GM21360 (cell line): ENCODE measurements around the gene AP5Z1.
"Not testable (repeated sequence)": the region's sequence is repeated elsewhere in the genome, so short reads cannot be mapped to it uniquely, and the experiment has no call there.

Source experiments
- ATAC-seq: cut with Tn5 transposase; IDR thresholded peaks from one replicate; pipeline ENCODE4 v1.9.1; 2021; ENCODE audit warnings: mild to moderate bottlenecking, moderate library complexity; ENCODE audit not compliant: unreplicated experiment

The AP5Z1 gene

GRCh38 chr7:4800926-4801838 is 25.8 kb downstream of the AP5Z1 start:
- no peak for ATAC-seq

- ATAC-seq = no peak
Observed at GRCh38 chr7:4801839-4802231, 26.4 kb downstream of the AP5Z1 start.

- ATAC-seq = not testable (repeated sequence)
Observed at GRCh38 chr7:4802577-4802976, 27.2 kb downstream of the AP5Z1 start.

DNA sequence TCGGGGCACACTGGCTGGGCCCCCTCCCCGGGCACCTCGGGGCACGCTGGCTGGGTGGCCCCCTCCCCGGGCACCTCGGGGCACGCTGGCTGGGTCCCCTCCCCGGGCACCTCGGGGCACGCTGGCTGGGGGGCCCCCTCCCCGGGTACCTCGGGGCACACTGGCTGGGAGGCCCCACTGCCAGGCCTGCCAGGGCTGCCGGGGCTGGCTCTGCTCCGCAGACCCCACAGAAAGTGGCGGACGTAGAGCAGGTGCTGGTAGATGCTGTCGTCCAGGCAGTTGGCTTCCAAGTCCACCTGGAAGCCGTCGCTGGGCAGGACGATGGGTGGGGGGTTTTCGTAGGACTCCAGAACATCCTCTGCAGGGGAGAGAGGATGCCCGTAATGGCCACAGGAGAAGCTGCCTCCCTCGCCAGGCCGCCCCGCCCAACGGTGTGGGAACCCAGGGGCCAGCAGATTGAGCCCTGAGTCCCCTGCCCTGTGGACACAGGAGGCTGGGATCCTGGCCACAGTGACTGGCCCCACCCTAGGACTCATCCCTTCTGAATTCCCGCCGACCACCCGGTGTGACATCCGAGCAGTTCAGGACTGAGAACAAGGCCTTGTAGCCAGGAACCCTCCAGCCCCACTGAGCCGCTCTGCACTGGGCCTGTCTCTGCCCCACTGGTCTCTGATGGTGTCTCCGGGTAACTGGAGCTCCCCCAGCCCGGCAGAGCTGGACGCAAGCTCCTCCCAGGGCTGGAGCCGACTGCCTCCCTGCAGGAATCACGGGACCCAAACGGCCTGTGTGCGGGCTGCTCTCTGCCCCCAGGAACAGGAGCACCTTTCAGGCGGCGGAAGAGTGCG is 28.2 kb downstream of the AP5Z1 start:
- ATAC-seq = no peak

DNA sequence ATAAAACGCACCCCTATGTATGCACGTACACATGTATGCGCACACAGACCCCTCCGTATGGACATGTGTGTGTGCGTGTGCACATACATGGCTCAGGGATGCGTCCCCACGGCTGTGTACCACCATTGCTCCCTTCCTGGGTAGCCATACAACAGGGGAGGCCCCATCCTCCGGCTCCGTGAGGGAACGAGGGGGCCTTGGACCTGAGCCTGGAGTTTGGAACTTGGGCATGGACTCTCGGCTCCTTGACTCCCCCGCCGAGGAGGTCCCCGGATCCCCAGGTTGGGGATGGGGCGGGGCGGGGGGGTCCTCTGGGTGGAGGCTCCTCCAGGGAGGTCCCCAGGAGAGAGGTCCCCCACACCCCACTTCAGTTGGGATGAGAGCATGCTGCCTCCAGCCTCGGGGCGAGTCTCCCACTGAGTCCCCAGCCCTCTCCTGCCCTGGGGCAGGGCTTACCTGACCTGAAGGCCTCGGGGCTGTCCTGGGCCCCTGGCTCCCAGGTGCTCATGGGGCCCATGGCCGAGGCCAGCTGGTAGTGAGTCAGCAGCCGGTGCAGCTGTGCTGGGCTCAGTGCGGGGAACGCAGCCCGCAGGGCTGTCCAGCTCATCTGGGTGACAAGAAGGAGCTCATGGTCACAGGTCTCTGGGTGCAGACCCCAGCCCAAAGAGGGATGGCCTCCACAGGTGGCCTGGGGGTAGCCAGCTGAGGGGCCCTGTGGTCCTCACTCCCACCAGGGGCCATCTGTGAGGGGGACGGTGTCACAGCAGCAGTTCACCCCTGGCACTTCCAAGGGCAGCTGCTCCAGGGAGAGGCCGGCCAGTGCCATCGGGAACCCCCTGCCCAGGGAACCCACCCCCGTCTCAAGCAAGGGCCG is 29.9 kb downstream of the AP5Z1 start:
- ATAC-seq = no peak

GRCh38 chr7:4805984-4806300 is 30.5 kb downstream of the AP5Z1 start:
- no peak for ATAC-seq

DNA sequence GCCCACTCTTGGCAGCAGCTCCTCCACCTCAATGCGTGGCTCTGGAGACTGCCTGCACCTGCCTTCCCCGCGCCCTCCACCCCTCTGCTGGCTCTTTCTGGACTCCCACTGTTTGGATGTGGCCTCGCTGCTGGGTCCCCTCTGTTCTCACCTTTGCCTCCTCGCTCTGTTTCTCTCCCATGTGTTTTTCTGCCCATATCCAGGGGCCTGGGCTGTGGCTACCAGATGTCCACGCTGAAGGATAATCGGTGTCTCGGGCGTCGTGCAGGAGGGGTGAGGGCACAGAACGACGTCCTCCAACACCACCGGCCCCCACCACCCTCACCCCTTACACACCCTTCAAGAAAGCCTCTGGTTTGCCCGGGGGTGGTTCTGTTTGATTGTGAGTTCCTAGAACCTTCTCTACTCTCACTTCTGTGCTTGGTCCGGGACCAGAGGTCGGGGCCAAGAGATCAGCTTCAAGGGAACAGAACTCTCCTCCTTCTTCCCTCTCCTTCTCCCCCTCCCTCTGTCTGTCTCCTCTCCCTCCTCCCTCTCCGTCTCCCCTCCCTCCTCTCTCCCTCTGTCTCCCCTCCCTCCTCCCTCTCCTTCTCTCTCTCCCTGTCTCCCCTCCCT is 31.7 kb downstream of the AP5Z1 start:
- no peak for ATAC-seq

- ATAC-seq = no peak
Observed at GRCh38 chr7:4807598-4808016, 32.2 kb downstream of the AP5Z1 start.

GRCh38 chr7:4808026-4808425 is 32.6 kb downstream of the AP5Z1 start:
- ATAC-seq = no peak

- no peak for ATAC-seq
Observed at GRCh38 chr7:4808565-4808964, 33.1 kb downstream of the AP5Z1 start.

GRCh38 chr7:4809091-4809591 is 33.7 kb downstream of the AP5Z1 start:
- no peak for ATAC-seq

DNA sequence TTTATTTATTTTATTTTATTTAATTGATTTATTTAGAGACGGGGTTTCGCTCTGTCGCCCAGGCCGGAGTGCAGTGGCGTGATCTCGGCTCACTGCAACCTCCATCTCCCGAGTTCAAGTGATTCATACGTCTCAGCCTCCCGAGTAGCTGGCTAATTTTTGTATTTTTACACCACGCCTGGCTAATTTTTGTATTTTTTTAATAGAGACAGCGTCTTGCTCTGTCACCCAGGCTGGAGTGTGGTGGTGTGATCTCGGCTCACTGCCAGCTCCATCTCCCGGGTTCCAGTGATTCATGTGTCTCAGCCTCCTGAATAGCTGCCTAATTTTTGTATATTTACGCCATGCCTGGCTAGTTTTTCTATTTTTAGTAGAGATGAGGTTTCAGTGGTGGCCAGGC is 34.2 kb downstream of the AP5Z1 start:
- no peak for ATAC-seq

DNA sequence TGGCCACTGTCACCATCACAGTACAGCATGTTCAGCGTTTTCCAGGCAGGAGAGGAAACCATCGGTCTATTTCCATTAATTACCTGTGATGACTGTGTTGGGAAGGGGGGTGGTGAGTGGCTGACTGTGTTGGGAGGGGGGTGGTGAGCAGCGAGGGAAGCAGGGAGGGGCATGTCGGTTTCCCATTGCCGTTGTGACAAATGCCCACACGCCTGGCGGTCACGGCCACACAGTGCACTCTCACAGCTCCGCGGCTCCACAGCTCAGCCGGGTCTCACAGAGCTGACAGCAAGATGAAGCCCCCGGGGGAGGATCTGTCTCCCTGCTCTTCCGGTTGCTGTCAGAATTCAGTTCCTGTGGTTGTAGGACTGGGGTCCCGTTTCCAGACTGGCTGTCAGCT is 39.0 kb downstream of the AP5Z1 start:
- no peak for ATAC-seq

DNA sequence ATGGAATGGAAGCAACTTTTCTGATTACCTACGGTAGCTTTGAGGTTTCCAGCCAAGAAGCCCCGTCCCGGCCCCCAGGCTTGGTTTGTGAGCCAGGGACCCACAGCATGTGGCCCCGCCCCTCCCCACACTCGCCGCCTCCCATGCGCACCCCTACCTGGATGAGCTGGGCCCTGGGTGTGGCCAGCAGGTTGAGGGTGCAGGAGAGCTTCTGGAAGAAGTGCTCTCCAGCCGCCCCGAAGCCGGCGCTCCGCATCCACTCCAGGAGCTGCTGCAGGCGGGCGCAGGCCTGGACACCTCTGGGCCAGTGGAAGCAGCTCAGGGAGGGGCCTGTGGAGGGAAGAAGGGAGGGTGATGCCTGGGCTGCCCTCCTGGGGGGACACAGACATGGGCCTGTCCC is 39.7 kb downstream of the AP5Z1 start:
- no peak for ATAC-seq

- ATAC-seq = no peak
Observed at GRCh38 chr7:4815609-4816418, 40.4 kb downstream of the AP5Z1 start.

GRCh38 chr7:4816419-4817080 is 41.1 kb downstream of the AP5Z1 start:
- no peak for ATAC-seq

DNA sequence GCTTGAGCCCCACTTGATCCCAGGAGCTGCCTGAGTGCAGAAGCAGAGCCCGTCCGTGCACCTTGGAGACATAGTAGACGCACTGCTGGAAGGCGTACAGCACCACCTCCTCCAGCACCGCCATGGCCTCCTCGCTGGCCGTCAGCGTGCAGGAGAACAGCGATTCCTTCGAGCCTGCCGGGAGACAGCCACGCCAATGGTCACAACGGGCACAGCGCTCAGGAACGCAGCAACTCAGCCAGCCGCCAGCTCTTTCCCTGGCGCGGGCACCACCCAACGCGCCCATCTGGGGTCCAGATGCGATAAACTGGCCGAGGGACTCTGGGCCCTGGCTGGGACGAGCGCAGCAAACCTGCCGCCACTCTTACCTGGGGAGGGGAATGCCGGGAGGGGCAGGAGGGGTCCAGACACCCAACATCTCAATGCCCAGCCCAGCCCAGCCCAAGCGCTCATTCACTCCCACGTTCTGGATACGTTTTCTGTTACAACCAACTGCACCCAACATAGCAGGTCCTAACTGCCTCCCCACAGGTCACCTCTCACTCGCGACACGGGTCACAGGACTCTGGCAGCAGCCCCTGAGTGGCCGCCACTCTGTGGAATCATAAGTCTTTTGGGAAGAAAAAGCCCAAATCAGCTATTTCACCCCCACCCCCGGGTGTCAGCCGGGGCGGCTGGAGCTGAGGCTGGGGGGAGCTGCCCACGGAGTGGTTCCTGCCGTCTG is 41.9 kb downstream of the AP5Z1 start:
- no peak for ATAC-seq

- no peak for ATAC-seq
Observed at GRCh38 chr7:4818000-4818794, 42.8 kb downstream of the AP5Z1 start.
